Endothelial cell of umbilical vein (primary cell): ENCODE measurements around the gene SULT1C2. TPM values are rescaled to one million over a fixed set of nuclear protein-coding genes. Genes with fewer than 3 reads are reported as not detected.

Source experiments
- BruUV-seq: library from RNA; stranded (reverse); fragments of 400-500 nt; replicated peaks from 2 replicates; lab custom pipeline; 2021; lab: Mats Ljungman, UMichigan
- CTCF ChIA-PET: fragments of 300-600, 350-600 bp; sonication (Branson Sonifier 250); formaldehyde crosslinking; loops from one replicate; lab custom pipeline; 2021; ENCODE audit warnings: antibody characterized with exemption, inconsistent platforms; lab: Charles Lee
- POLR2A ChIA-PET: fragments of 300-600, 350-600 bp; sonication (Branson Sonifier 250); formaldehyde crosslinking; loops from one replicate; lab custom pipeline; 2021; ENCODE audit warnings: antibody characterized with exemption, inconsistent platforms; lab: Charles Lee
- DNase-seq: peaks from one replicate; pipeline ENCODE4 v3.0.0-alpha.2; 2011; ENCODE audit warnings: low read depth, low spot score
- FAIRE-seq: peaks from 2 replicates; lab custom pipeline; 2011; peaks lifted over from hg19 to GRCh38; lab: Jason Lieb, UNC
- H2AFZ ChIP-seq: 2 replicates; pipeline ENCODE4 v1.6.0; 2012; ENCODE audit warnings: low read depth, low read length, control low read depth, inconsistent platforms
- H3K27ac ChIP-seq: 2 replicates; pipeline ENCODE4 v1.5.1; 2011; ENCODE audit warnings: low read depth, mild to moderate bottlenecking, control low read depth, low read length, moderate library complexity; ENCODE audit not compliant: insufficient read depth
- H3K27me3 ChIP-seq, 2 experiments: 2 replicates each; pipeline versions ENCODE4 v1.6.0 to v1.6.1; 2011; ENCODE audit warnings: low read length in 2 of 2, mixed read lengths in 1 of 2; ENCODE audit not compliant: control insufficient read depth in 2 of 2, insufficient read depth in 2 of 2
- H3K36me3 ChIP-seq, 2 experiments: 2 replicates in 1 of 2; 3 replicates in 1 of 2; pipeline ENCODE4 v1.5.1; 2011; ENCODE audit warnings: low read length in 2 of 2, mild to moderate bottlenecking in 1 of 2, moderate library complexity in 1 of 2; ENCODE audit not compliant: control insufficient read depth in 2 of 2, insufficient read depth in 2 of 2; ENCODE audit errors: extremely low read depth in 1 of 2
- H3K4me1 ChIP-seq: 3 replicates; pipeline ENCODE4 v1.5.1; 2011; ENCODE audit warnings: mild to moderate bottlenecking, low read length; ENCODE audit not compliant: control insufficient read depth, insufficient read depth; ENCODE audit errors: extremely low read depth
- H3K4me2 ChIP-seq: 2 replicates; pipeline ENCODE4 v1.6.1; 2011; ENCODE audit warnings: low read length, control low read depth, mixed read lengths; ENCODE audit not compliant: insufficient read depth
- H3K4me3 ChIP-seq, 3 experiments: fragments of 200-600 bp in 1 of 3; sonication (generic), shearing (Covaris generic) in 1 of 3; replicated peaks in 1 of 3; 2 replicates each; pipeline ENCODE4 v1.5.1; 2011 to 2016; ENCODE audit warnings: control low read depth in 3 of 3, low read length in 3 of 3, mild to moderate bottlenecking in 2 of 3, inconsistent platforms in 1 of 3, low read depth in 1 of 3, moderate library complexity in 1 of 3; ENCODE audit not compliant: insufficient read depth in 1 of 3
- H3K79me2 ChIP-seq: 2 replicates; pipeline ENCODE4 v1.6.0; 2012; ENCODE audit warnings: low read length, inconsistent platforms; ENCODE audit not compliant: control insufficient read depth, insufficient read depth
- H3K9ac ChIP-seq: replicated peaks from 2 replicates; pipeline ENCODE3; 2011; ENCODE audit warnings: low read length, control low read depth; ENCODE audit not compliant: insufficient read depth; ENCODE audit errors: extremely low read depth
- H3K9me1 ChIP-seq: replicated peaks from 3 replicates; pipeline ENCODE4 v1.6.0; 2011; ENCODE audit warnings: mild to moderate bottlenecking, low read length; ENCODE audit not compliant: control insufficient read depth, insufficient read depth; ENCODE audit errors: extremely low read depth
- H3K9me3 ChIP-seq: replicated peaks from 2 replicates; pipeline ENCODE4 v1.5.1; 2012; ENCODE audit warnings: low read length, inconsistent platforms; ENCODE audit not compliant: control insufficient read depth, insufficient read depth
- H4K20me1 ChIP-seq: replicated peaks from 2 replicates; pipeline ENCODE3; 2011; ENCODE audit warnings: mild to moderate bottlenecking, low read length; ENCODE audit not compliant: control insufficient read depth, insufficient read depth; ENCODE audit errors: extremely low read depth
- CTCF ChIP-seq, 2 donors: IDR thresholded peaks; 1 replicate in 1 of 2; 2 replicates in 1 of 2; pipeline ENCODE4 v1.5.1; 2011; ENCODE audit warnings: low read length in 2 of 2, mild to moderate bottlenecking in 2 of 2, moderate library complexity in 2 of 2, control low read depth in 1 of 2, inconsistent platforms in 1 of 2, low read depth in 1 of 2; ENCODE audit not compliant: insufficient read depth in 1 of 2; ENCODE audit errors: extremely low read depth in 1 of 2
- EZH2 ChIP-seq: IDR thresholded peaks from 2 replicates; pipeline ENCODE4 v1.6.1; 2012; ENCODE audit warnings: borderline replicate concordance, low read depth, mild to moderate bottlenecking, moderate library complexity, low read length, inconsistent platforms; ENCODE audit not compliant: severe bottlenecking
- FOS ChIP-seq: IDR thresholded peaks from 2 replicates; pipeline ENCODE4 v1.6.1; 2011; ENCODE audit warnings: mild to moderate bottlenecking, low read length, moderate library complexity, borderline replicate concordance; ENCODE audit not compliant: insufficient read depth
- GATA2 ChIP-seq: IDR thresholded peaks from 2 replicates; pipeline ENCODE4 v1.7.0; 2011; ENCODE audit warnings: low read depth, mild to moderate bottlenecking, moderate library complexity, mixed read lengths, low read length; ENCODE audit not compliant: insufficient read length, insufficient read depth
- JUN ChIP-seq: IDR thresholded peaks from 2 replicates; pipeline ENCODE4 v1.6.1; 2011; ENCODE audit warnings: borderline replicate concordance, low read depth; ENCODE audit not compliant: insufficient read length, insufficient read depth
- MYC ChIP-seq: IDR thresholded peaks from one replicate; pipeline ENCODE4 v1.6.1; 2011; ENCODE audit warnings: mild to moderate bottlenecking, low read depth, low read length
- POLR2A ChIP-seq: IDR thresholded peaks from 2 replicates; pipeline ENCODE4 v1.6.1; 2012; ENCODE audit warnings: low read depth, mild to moderate bottlenecking, control low read depth, low read length
- POLR2AphosphoS5 ChIP-seq: IDR thresholded peaks from 2 replicates; pipeline ENCODE4 v1.6.1; 2012; ENCODE audit warnings: low read depth, mild to moderate bottlenecking, control low read depth, low read length, moderate library complexity; ENCODE audit not compliant: insufficient read depth
- dilution Hi-C: fragments of 300-500 bp; cut with MboI; formaldehyde crosslinking; loops from one replicate; pipeline ENCODE4 v1.15.0; 2019; ENCODE audit warnings: low sequenced_read_pairs; ENCODE audit not compliant: extremely low pct_ligation_motif_present
- intact Hi-C: fragments of 100-400 bp; cut with micrococcal nuclease; formaldehyde crosslinking; loops from one replicate; pipeline ENCODE4 v1.10.0; 2022
- polyA plus RNA-seq, 4 experiments: library from polyadenylated mRNA; depleted of rRNA in 3 of 4; stranded (reverse) in 3 of 4; unstranded in 1 of 4; fragments of >200 nt; gene quantifications; 2 replicates each; pipeline versions ENCODE4 v1.2.1 to v1.2.3, GENCODE V29; 2011 to 2012; ENCODE audit warnings: missing spikeins in 1 of 4
- total RNA-seq: library from RNA; stranded (reverse); gene quantifications from 2 replicates; pipeline ENCODE4 v1.2.3, GENCODE V29; 2021
- TF ChIP-seq, protein P1 (sequence below): IDR thresholded peaks from 2 replicates; pipeline ENCODE4 v1.6.1; 2011; ENCODE audit not compliant: insufficient read depth, insufficient read length

Gene SULT1C2
- total and polyA plus RNA-seq, 2 donors (not counting 3 experiments of a cell fraction or from before 2014, with no cell fraction given), result not detected

DNA sequence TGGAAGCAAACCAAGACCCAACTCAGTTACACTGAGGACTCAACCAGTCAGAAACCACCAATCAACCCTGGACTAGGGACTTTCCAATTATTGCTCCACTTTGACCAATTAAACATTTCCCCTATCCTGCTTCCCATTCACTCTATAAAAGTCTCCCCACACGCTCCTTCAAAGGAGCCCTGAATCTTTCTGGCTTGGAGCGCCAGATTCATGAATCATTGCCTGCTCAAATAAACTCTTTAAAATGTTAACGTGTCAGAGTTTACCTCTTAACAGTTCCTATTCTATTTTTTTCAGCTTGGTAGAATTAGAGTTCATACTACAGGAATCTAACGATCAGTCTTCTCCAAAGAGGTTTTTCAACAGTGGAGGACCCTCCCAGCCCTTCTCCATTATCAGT lies 20.7 kb upstream of the SULT1C2 start:
- Histone ChIP-seq H3K9ac (no peak overlapping the region), H3K9me3 (no peaks in the 10 kb centered on the region), H2AFZ (no peak overlapping the region), H3K9me1 (no peaks in the 10 kb centered on the region), H4K20me1 (no peaks in the 10 kb centered on the region), H3K79me2 (no peaks in the 10 kb centered on the region), H3K36me3 (no peaks in the 10 kb centered on the region), H3K27ac (no peak overlapping the region), H3K4me2 (no peak overlapping the region), H3K4me1 (no peaks in the 10 kb centered on the region), H3K4me3 (no peak overlapping the region), H3K27me3 (no peaks in the 10 kb centered on the region)
- dilution Hi-C loops, result no loop called here
- POLR2A ChIA-PET, result no interaction called here
- FAIRE-seq (no peak), DNase-seq (no peak)
- CTCF ChIA-PET, result no interaction called here
- intact Hi-C loops, result no loop called here
- BruUV-seq, result no TSS peak
- no peak for TF ChIP-seq CTCF (IDR thresholded peaks at IDR 0.05; ENCODE audit: extremely low read depth in 1 of 2, insufficient read depth in 1 of 2, low read depth in 1 of 2, low read length in 2 of 2)
- TF ChIP-seq MYC, result no peak
- no peak for TF ChIP-seq POLR2AphosphoS5
- TF ChIP-seq FOS, result no peak
- no peak for TF ChIP-seq GATA2

GRCh38 chr2:108270346-108270745 lies 18.3 kb upstream of the SULT1C2 start:
- BruUV-seq, result no TSS peak
- no peak for TF ChIP-seq POLR2AphosphoS5
- TF ChIP-seq MYC, result no peak
- no peak for TF ChIP-seq FOS
- TF ChIP-seq, protein P1, sequence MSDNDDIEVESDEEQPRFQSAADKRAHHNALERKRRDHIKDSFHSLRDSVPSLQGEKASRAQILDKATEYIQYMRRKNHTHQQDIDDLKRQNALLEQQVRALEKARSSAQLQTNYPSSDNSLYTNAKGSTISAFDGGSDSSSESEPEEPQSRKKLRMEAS, result no peak
- no peak for TF ChIP-seq JUN
- no peak for TF ChIP-seq EZH2
- TF ChIP-seq GATA2, result no peak
- TF ChIP-seq POLR2A, result no peak
- no peak for TF ChIP-seq CTCF (IDR thresholded peaks at IDR 0.05; ENCODE audit: extremely low read depth in 1 of 2, insufficient read depth in 1 of 2, low read depth in 1 of 2, low read length in 2 of 2)
- POLR2A ChIA-PET, result no interaction called here
- FAIRE-seq (no peak), DNase-seq (no peak)
- Histone ChIP-seq H3K79me2 (no peaks in the 10 kb centered on the region), H3K4me1 (no peaks in the 10 kb centered on the region), H3K27me3 (no peaks in the 10 kb centered on the region), H3K36me3 (no peaks in the 10 kb centered on the region), H3K9me1 (no peaks in the 10 kb centered on the region), H4K20me1 (no peaks in the 10 kb centered on the region), H3K27ac (no peak overlapping the region), H3K4me3 (no peak overlapping the region), H3K9me3 (no peaks in the 10 kb centered on the region), H3K4me2 (no peak overlapping the region), H2AFZ (no peak overlapping the region), H3K9ac (no peak overlapping the region)
- CTCF ChIA-PET, result no interaction called here
- dilution Hi-C loops, result no loop called here
- intact Hi-C loops, result no loop called here
